ENCODE data around the gene HAPLN3. TPM values are rescaled to one million over a fixed set of nuclear protein-coding genes. Genes with fewer than 3 reads are reported as not detected.

The HAPLN3 gene
- polyA plus RNA-seq, 4 donors: 2.9 to 4.7 (median 3.2) TPM

DNA sequence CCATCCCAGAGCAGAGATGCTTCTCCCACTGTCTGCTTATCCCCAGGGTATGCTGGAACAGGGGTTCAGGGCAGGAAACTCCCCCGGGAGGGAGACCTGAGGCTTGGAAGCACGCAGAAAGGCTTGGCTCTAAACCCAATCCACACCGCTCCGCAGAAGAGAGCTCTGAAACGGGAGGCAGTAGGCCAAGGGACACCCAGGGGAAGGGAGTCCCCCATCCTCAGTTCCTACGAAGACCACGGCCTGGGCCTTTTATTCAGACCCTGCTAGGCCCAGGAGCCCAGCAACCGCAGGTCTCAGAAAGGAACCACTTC is 1.8 kb upstream of the HAPLN3 start:
- DNase-seq (ENCODE audit: low read depth in 4 of 4, low spot score in 3 of 4): no peak

DNA sequence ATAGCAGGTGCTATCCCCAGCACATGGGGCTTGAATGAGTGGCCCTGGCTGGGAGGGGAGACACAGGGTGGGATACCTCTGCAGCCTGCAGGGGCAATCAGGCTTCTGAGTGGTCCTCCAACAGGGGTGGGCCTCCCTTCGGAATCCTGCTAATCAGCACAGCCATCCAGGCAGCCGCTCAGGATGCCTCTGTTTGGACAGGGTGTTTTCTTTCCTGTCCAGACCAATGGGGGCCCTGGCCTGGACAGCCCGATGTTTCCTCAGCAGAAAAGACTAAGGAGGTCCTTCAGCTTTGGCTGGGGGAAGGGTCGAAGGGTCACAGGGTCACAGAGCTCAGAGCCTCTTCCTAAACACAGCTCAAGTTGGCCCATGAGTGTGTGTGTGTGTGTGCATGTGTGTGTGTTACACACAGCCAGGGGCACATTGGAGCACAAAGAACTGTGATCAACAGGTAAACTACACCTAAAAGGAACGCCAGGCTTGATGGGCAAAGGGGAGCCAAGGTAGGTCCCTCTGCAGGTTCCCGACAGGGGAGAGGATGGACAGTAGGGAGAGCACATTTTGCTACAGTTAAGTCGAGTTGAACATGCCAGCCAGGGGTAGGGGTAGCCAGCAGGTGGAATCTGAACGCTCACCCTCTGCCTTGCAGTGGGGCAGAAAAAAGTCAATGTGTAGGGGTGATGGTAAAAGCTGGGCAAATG is 1.1 kb upstream of the HAPLN3 start:
- DNase-seq (ENCODE audit: low read depth in 4 of 4, low spot score in 3 of 4): no peak

DNA sequence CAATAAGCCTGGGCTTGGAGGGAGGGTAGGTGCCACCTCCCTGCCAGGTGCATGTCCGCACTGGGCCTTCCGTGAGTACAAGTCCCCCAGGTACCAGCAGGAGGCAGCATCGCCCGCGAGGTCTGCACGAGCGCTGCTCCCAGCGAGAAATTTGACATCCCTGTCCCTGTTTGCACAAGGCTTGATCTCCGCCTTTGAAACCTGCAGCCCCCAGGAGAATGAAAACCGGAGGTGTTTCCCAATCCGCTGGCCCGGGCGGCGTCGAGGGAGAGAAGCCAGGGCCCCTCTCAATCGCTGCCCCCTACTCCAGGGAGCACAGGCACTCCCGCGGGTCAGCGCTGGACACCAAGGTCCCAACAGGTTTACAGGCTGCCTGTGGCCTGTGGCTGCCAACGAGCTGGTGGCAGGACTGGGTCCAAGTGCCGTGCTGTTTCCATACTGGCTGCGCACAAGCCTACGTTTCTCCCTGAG is 961 bp downstream of the HAPLN3 start:
- DNase-seq (ENCODE audit: low read depth in 4 of 4, low spot score in 3 of 4): no peak

DNA sequence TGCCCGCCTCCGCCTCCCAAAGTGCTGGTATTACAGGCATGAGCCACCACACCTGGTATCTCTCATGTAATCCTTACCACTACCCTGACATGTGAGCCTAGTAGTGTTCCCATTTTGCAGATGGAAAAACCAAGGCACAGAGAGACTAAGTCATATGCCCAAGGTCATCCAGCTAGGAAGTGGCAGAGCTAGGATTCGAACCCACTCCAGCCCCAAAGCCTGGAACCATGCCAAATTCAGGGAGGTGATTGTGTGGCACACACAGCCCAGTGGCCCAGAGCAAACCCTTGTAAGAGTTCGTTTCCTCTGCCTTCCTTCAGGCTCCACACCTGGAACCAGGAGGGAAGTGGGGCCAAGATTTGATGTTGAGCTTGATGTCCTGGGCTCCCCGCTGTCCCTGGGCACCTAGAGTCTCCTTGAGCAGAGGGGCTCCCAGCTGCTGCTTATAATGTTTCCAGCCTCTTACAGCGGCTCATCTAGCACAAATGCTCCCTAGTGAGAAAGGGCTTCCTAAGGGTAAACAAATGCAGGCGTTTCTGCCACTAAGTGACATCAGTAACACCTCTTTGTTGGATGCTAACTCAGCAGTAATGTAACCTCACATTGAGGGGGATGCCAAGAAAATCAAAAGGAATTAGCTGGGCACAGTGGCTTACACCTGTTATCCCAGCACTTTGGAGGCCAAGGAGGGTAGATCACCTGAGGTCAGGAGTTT is 3.6 kb downstream of the HAPLN3 start:
- no peak for DNase-seq (ENCODE audit: low read depth in 4 of 4, low spot score in 3 of 4)

DNA sequence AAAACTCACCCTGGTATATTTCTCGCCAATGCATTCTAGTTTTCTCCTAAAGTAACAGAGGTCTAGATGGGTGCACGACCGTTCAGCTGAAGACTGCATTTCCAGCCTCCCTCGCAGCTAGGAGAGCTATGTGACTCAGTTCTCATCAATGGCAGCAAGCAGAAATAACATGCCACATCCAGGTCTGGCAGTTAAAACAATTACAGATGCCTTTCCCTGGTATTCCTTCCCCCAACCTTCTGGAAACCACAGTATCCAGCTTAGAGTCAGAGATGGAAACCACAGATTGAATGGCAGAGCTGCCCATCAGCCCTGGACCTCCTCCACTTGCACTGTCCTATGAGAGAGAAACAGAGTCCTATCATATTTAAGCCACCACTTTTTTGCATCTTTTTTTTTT is 4.8 kb downstream of the HAPLN3 start:
- DNase-seq (ENCODE audit: low read depth in 4 of 4, low spot score in 3 of 4): no peak

DNA sequence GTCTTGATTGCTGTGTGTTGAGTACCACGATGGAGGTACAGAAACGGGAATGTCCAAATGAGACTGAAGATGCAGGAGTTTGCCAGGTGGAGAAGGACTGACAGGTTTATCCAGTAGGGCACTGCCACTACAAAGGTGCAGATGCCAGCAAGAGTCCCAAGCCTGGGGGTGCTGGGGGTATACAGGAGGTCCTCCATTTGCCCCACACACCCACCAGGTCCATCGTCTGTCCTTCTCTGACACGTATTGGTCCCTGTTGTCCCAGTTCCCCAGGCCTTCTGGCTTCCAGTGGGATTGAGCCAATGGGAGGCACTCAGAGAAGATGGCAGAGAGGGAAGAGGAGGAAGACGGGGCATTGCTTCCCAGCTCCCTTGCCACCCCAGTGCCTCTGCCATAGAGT is 6.6 kb downstream of the HAPLN3 start:
- no peak for DNase-seq (ENCODE audit: low read depth in 4 of 4, low spot score in 3 of 4)

DNA sequence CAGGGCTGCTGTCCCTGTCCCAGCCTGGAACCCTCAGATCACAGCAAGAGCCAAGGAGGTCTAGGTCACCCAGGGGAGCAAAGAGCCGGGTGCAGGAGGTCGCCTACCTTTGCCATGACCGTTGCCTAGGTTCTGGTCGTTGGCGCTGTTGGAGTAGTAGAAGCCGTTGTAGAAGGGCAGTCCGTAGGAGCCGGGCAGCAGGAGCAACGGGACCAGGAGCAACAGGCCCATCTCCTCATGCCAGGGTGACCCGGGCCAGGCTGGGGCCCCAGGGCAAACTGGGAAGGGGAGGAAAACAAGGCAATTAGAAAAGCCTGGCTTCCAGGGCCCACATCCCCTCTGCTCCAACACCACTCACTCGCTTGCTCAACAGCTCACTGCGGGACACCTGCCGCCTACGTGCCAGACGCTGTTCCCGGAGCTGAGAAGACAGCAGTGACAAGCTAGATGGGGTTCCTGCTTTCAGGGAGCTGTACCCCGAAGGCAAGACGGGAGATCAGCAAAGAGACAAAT is 8.2 kb downstream of the HAPLN3 start:
- no peak for DNase-seq (ENCODE audit: low read depth in 4 of 4, low spot score in 3 of 4)

DNA sequence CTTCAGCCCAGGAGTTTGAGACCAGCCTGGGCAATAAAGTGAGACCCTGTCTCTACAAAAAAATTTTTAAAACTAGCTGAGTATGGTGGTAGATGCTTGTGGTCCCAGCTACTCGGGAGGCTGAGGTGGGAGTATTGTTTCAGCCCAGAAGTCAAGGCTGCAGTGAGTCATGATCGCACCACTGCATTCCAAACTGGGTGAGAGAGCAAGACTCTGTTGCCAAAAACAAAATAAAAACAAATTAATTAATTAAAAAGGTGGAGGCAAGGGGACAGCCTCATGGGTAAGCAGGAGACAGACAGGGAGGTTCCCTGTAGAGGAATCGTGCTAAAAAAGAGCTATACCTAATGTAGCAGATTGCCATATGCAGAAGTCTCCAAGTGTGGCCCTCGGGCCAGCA is 12.6 kb downstream of the HAPLN3 start:
- DNase-seq (ENCODE audit: low read depth in 4 of 4, low spot score in 3 of 4): no peak

DNA sequence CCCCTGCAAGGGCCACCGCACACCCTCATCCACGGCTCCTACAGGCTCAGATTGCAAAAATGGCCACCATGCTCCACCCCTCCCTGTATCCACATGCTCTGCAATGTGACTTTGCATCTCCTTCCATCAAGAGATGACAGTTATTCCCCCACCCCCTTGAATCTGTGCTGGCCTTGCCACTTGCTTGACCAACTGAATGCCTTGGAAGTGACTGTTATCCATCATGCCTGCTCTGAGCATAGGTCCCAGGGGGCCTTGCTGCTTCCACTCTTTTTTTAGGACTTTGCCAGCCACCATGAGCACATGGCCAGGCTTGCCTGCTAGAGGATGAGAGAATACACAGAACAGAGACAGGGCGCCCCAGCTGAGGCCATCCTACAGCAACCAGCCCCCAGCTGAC is 13.6 kb downstream of the HAPLN3 start:
- no peak for DNase-seq (ENCODE audit: low read depth in 4 of 4, low spot score in 3 of 4)

DNA sequence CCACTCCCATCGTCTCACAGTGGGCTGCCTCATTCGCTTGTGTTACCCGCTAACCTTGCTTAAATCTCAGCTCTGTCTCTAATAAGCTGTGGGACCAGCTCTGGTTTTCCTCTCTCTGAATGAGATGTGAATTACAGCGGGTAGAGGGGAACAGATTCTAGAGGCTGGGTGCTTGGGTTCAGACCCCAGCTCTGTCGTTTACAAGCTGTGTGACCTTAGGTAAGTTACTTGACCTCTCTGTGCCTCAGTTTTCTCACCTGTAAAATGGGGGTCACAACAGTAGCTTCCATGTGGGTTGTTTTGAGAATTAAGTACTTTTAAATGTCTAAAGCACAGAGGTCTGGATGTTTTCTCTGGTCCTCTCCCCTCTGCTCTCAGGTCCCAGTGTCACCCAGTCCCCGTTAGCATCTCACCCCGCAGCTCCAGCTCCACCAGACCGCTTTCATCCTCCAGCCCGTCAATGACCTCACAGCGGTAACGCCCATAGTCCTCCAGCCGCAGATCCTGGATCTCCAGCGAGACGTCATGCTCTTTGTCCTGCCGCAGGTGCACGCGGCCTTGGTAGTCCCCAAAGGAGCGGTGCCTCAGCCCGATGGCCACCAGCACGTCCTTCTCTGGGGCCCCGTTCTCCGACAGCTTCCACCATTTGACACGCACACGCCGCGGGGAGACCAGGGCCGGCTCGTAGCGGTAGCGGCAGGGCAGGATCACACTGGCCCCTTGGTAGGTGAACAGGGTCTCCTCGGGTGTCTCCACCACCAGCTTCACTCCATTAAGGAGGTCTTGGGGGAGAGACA is 14.2 kb downstream of the HAPLN3 start:
- DNase-seq (ENCODE audit: low read depth in 4 of 4, low spot score in 3 of 4): no peak

DNA sequence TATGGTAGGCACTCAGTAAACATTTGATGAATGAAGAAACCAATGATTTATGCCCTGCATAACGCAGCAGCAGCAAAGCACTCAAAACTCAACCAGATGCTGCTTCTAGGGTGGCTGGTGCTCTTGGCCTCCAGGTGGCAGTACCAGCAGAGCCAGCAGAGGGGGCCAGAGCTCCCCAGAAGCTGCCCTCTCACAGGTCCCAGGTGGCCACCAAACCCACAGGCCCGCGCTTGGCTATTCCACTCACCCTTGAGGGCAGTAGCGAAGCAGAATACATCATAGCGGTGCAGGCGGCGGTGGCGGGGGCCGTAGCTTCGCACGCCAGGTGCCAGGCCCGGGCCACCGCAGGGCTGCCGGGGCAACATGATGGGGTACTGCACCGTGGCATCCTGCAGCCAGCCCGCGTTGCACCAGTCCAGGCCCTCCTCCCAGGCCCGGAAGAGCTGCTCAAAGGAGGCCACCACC is 16.6 kb downstream of the HAPLN3 start:
- no peak for DNase-seq (ENCODE audit: low read depth in 4 of 4, low spot score in 3 of 4)

DNA sequence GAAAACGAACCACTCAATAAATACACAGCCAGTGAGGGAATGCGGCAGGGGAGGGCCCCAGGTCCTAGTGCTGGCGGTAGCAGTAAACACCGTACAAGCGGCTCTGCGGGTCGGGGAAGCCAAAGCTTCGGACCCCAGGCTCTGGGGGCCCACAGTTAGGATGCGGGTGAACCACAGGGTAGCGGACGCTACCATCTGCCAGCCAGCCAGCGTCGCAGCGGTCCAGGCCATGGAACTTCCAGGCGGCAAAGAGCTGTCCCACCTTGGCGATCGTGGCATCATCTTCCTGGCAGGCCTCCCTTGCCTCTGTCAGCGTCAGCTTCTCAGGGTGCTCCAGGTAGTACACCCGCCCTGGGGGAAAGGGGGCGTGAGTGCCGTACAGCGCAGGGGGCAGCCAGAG is 17.4 kb downstream of the HAPLN3 start:
- no peak for DNase-seq (ENCODE audit: low read depth in 4 of 4, low spot score in 3 of 4)

DNA sequence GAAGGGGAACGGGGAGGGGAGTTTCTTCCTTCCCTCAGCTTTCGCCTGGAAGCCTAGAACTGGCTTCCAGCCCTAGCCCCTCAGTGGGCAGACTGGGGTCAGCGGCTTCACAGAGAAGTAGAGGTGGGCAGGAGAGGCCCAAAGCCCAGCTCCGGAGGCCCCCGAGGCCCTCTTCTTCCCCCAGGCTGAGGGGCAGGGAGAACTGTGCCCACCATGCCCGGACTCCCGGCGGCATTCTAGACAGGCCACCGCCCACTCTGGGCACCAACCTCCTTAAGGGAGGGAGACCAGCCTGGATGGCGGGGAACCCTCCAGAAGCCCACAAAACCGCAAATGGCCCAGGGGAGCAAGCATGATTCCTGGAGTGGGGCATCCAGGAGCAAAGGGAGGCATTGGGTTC is 17.9 kb downstream of the HAPLN3 start:
- no peak for DNase-seq (ENCODE audit: low read depth in 4 of 4, low spot score in 3 of 4)

DNA sequence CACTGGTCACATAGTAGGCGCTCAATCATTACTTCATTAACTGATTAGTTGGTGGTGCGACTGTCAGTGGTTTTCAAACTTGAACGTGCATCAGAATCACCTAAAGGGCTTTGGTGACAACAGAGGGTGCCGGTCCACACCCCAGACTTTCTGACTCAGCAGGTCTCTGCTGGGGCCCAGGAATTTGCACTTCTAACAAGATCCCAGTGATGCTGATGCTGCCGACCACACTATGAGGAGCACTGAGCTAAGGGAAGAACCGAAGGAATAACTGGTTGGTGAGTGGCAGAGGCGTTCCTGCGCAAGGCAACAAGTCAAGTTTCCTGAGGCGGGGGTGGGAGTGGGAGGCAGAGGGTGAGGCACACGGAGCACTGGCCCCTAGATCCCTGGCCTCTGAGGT is 18.8 kb downstream of the HAPLN3 start:
- DNase-seq (ENCODE audit: low read depth in 4 of 4, low spot score in 3 of 4): no peak

DNA sequence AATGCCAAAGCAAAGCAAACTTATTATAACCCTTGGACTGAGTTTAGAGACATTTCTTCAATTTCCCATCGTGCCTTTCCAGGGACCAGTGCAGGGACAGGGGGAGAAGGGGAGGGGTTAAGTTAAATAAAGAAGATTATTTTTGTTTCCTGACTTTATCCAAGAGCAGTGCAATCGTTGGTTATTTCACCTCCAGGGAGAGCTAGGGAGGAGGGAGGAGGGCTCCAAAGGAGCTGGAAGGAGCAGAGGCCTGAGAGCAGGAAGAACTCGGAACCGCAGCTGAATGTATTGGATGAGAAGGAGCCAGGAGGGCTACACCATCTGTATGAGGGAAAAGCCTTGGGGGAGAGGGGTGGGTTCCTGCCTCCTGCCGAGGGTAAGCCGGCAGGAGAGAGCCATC is 20.7 kb downstream of the HAPLN3 start:
- no peak for DNase-seq (ENCODE audit: low read depth in 4 of 4, low spot score in 3 of 4)

DNA sequence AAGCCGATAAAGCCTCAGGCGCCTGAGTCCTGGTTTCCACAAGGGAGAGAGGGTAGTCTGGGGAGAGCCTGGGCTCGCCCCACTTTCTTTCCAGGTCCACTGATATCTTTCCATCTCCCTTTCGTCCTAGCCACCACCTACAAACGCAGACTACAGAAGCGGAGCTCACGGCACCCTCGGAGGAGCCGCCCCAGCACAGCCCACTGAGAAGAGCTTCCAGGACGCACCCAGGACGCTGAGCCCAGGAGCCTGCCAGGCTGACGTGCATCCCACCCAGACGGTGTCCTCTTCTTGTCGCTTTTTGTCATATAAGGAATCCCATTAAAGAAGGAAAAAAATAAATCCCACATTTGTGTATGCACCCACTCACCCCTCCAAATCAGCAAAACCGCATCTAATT is 21.1 kb downstream of the HAPLN3 start:
- no peak for DNase-seq (ENCODE audit: low read depth in 4 of 4, low spot score in 3 of 4)

DNA sequence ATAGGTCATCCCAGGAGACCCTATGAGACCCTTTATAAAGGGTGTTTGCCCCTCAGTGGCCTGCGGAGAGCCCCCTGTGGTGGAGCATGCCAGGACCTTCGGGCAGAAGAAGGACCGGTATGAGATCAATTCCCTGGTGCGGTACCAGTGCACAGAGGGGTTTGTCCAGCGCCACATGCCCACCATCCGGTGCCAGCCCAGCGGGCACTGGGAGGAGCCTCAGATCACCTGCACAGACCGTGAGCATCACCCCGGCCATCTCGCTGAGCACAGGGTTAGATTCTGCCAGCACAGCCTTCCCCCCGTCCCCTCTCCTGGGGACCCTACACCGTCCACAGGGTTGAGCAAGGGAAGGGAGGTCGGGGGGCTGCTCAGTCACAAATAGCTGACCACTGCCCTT is 21.6 kb downstream of the HAPLN3 start:
- DNase-seq (ENCODE audit: low read depth in 4 of 4, low spot score in 3 of 4): no peak

DNA sequence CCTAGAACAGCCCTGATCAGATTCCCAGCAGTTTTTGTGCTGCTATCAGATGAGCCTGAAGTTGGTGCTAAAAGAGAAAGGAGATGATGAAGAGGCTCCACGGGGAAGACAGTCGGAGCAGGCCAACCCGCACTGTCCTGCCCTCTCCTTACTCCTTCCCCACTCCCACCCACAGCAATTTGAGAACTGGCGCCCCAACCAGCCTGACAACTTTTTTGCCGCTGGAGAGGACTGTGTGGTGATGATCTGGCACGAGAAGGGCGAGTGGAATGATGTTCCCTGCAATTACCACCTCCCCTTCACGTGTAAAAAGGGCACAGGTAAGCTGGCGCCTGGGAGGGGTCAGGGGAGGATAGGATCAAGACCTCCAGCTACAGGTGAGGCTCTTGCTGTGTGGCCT is 22.6 kb downstream of the HAPLN3 start:
- no peak for DNase-seq (ENCODE audit: low read depth in 4 of 4, low spot score in 3 of 4)

DNA sequence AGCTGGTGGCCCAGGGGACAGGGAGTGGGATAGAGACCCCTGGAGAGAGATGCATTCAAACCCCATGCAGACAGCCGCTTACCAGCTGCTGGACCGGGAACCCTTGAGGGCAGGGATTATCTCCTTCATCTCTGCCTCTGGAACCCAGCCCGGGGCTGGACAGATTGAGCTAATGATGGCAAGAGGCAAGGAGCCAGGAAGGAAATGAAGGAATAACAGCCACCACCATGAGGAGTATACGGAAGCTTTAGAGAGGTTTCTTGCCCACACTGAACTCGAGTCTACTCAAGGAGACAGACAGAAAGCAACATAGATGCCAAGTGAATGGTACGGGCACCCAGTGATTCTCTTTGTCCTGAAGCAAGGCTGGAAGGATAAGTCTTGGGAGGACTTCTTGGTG is 23.2 kb downstream of the HAPLN3 start:
- no peak for DNase-seq (ENCODE audit: low read depth in 4 of 4, low spot score in 3 of 4)

DNA sequence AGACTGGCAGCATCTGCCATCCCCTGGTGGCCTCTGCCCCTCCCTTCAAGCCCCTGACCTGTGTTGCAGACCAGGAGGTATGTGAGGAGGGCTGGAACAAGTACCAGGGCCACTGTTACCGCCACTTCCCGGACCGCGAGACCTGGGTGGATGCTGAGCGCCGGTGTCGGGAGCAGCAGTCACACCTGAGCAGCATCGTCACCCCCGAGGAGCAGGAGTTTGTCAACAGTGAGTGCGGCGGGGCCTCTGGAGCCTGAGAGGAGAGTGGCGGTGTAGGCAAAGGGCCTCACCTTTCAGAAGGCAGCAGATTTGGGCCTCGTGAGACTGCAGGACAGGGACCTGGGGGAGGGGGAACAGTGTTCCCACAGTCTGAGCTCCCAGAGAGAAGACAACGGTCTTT is 24.0 kb downstream of the HAPLN3 start:
- DNase-seq (ENCODE audit: low read depth in 4 of 4, low spot score in 3 of 4): no peak

DNA sequence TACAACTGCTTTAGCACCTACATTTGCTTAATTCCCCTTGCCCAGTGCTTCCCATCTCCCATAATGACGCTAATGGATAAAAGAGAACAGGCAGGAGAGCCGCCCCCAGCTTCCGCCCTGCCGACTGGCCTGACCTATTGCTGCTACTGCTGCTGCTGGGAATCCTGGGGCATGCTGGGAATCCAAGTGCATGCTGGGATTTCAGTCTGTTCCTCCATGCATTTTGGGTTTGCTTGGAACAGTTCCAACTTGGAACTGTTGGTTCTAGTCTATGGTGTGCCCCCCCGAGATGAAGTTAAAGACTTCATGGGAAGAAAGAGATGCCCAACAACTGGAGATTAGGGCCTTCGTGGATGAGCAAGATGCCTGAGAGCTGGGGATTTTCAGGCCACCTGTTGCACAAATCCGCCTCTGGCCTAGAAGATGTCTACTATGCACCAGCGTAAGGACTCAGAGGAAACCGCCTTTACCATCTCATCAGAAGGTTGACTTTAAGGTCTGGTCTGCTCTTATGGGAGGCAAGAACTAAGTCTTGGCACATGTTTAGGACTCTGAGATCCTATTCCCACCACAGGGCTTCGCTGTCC is 29.0 kb downstream of the HAPLN3 start:
- DNase-seq (ENCODE audit: low read depth in 4 of 4, low spot score in 3 of 4): no peak
